GM12878 (cell line): ENCODE data around the gene RAB37. TPM values are rescaled to one million over a fixed set of nuclear protein-coding genes. Genes with fewer than 3 reads are reported as not detected.

Source experiments
- ATAC-seq: fragments of 200-7000 bp; cut with Tn5 transposase; 3 replicates; pipeline ENCODE4 v1.9.1; 2020; ENCODE audit warnings: mild to moderate bottlenecking, moderate library complexity
- BruUV-seq: library from RNA; stranded (reverse); fragments of 400-500 nt; replicated peaks from 2 replicates; lab custom pipeline; 2021; lab: Mats Ljungman, UMichigan
- CTCF ChIA-PET: fragments of 300-600 bp; sonication (Branson Sonifier 250); formaldehyde crosslinking; extraction: SDS; loops from one replicate; lab custom pipeline; 2021; ENCODE audit warnings: inconsistent platforms; lab: Yijun Ruan, JAX
- POLR2A ChIA-PET: fragments of 350-600 bp; formaldehyde crosslinking; extraction: SDS; loops from one replicate; lab custom pipeline; 2021; ENCODE audit warnings: inconsistent platforms; lab: Charles Lee
- RAD21 ChIA-PET: fragments of 300-600 bp; sonication (Branson Sonifier 250); formaldehyde crosslinking; loops from one replicate; lab custom pipeline; 2023; ENCODE audit warnings: antibody characterized with exemption; ENCODE audit not compliant: unreplicated experiment; lab: Charles Lee
- SMC1A ChIA-PET: fragments of 300-600 bp; sonication (Branson Sonifier 250); formaldehyde crosslinking; loops from one replicate; lab custom pipeline; 2023; ENCODE audit not compliant: unreplicated experiment, uncharacterized antibody; lab: Charles Lee
- DNase-seq: peaks from one replicate; pipeline ENCODE4 v3.0.0-alpha.2; 2011; ENCODE audit warnings: low read depth, low spot score
- FAIRE-seq: peaks from 3 replicates; lab custom pipeline; 2011; peaks lifted over from hg19 to GRCh38; lab: Jason Lieb, UNC
- H2AFZ ChIP-seq: 2 replicates; pipeline ENCODE4 v1.6.0; 2011; ENCODE audit warnings: low read depth, low read length, control low read depth; ENCODE audit not compliant: control insufficient read depth
- H3K27ac ChIP-seq: 2 replicates; pipeline ENCODE4 v1.5.1; 2011; ENCODE audit warnings: control low read depth; ENCODE audit not compliant: control insufficient read depth, insufficient read depth
- H3K27me3 ChIP-seq, 2 experiments: replicated peaks in 1 of 2; 2 replicates each; pipeline versions ENCODE4 v1.6.0 to v1.6.1; 2011; ENCODE audit warnings: low read length in 1 of 2; ENCODE audit not compliant: control insufficient read depth in 2 of 2, insufficient read depth in 2 of 2
- H3K36me3 ChIP-seq, 2 experiments: 2 replicates each; pipeline ENCODE4 v1.5.1; 2011; ENCODE audit warnings: low read length in 1 of 2; ENCODE audit not compliant: control insufficient read depth in 2 of 2, insufficient read depth in 2 of 2
- H3K4me1 ChIP-seq: 2 replicates; pipeline ENCODE4 v1.6.1; 2011; ENCODE audit warnings: mild to moderate bottlenecking, low read length, moderate library complexity, mixed read lengths; ENCODE audit not compliant: control insufficient read depth, insufficient read depth
- H3K4me2 ChIP-seq: 2 replicates; pipeline ENCODE4 v1.6.0; 2011; ENCODE audit warnings: control low read depth; ENCODE audit not compliant: control insufficient read depth, insufficient read depth
- H3K4me3 ChIP-seq: fragments of 200-600 bp; sonication (generic); 2 replicates; pipeline ENCODE4 v1.5.1; 2016
- H3K79me2 ChIP-seq: 2 replicates; pipeline ENCODE4 v1.6.0; 2011; ENCODE audit warnings: low read length; ENCODE audit not compliant: control insufficient read depth, insufficient read depth
- H3K9ac ChIP-seq: 2 replicates; pipeline ENCODE4 v1.8.0; 2011; ENCODE audit warnings: low read length, control low read depth, mixed read lengths; ENCODE audit not compliant: control insufficient read depth, insufficient read depth
- H3K9me3 ChIP-seq: replicated peaks from 3 replicates; pipeline ENCODE4 v1.5.1; 2011; ENCODE audit warnings: mild to moderate bottlenecking, low read length; ENCODE audit not compliant: control insufficient read depth, insufficient read depth
- H4K20me1 ChIP-seq: 2 replicates; pipeline ENCODE4 v1.6.0; 2011; ENCODE audit not compliant: control insufficient read depth, insufficient read depth
- BHLHE40 ChIP-seq, 2 experiments: fragments of 450-650 bp in 1 of 2; IDR thresholded peaks; 2 replicates each; pipeline ENCODE4 v1.6.1; 2011 to 2017; ENCODE audit warnings: low read depth in 2 of 2, borderline replicate concordance in 1 of 2, improper control_type of control experiment in 1 of 2, low read length in 1 of 2, mild to moderate bottlenecking in 1 of 2
- CBX3 ChIP-seq: fragments of 200-600 bp; sonication (generic); IDR thresholded peaks from 2 replicates; pipeline ENCODE4 v1.6.1; 2016; ENCODE audit warnings: low read depth, borderline replicate concordance
- CEBPB ChIP-seq, 2 experiments: fragments of 150-350 bp in 1 of 2; IDR thresholded peaks; 2 replicates each; pipeline ENCODE4 v1.6.1; 2012 to 2014; ENCODE audit warnings: low read depth in 2 of 2, low read length in 2 of 2, borderline replicate concordance in 1 of 2, inconsistent platforms in 1 of 2
- CUX1 ChIP-seq: IDR thresholded peaks from 2 replicates; pipeline ENCODE4 v1.6.1; 2012; ENCODE audit warnings: improper control_type of control experiment, low read depth, low read length; ENCODE audit not compliant: insufficient replicate concordance
- EED ChIP-seq: sonication (generic); IDR thresholded peaks from 2 replicates; pipeline ENCODE4 v1.6.1; 2016; ENCODE audit warnings: antibody characterized with exemption, low read depth
- HDAC6 ChIP-seq: fragments of 200-600 bp; sonication (generic); IDR thresholded peaks from one replicate; pipeline ENCODE4 v1.8.0; 2017; ENCODE audit warnings: antibody characterized with exemption; ENCODE audit not compliant: unreplicated experiment
- POU2F2 ChIP-seq: IDR thresholded peaks from 3 replicates; pipeline ENCODE4 v1.6.1; 2011; ENCODE audit warnings: low read depth, mild to moderate bottlenecking, low read length, borderline replicate concordance
- RBBP5 ChIP-seq: fragments of 200-600 bp; sonication (generic); conservative IDR thresholded peaks from 2 replicates; pipeline ENCODE4 v1.6.1; 2016
- SPI1 ChIP-seq: IDR thresholded peaks from 2 replicates; pipeline ENCODE4 v1.6.1; 2011; ENCODE audit warnings: low read depth, mild to moderate bottlenecking, low read length, moderate library complexity, borderline replicate concordance; ENCODE audit not compliant: insufficient read depth
- SREBF1 ChIP-seq: IDR thresholded peaks from 2 replicates; pipeline ENCODE4 v1.6.1; 2012; ENCODE audit warnings: mild to moderate bottlenecking, low read length
- SUPT20H ChIP-seq: IDR thresholded peaks from 2 replicates; pipeline ENCODE4 v1.6.1; 2011; ENCODE audit warnings: low read depth, mild to moderate bottlenecking, low read length, moderate library complexity, borderline replicate concordance; ENCODE audit not compliant: control insufficient read depth
- WGBS: methylation state at CpG from one replicate; pipeline ENCODE4 v1.1.6; 2016; ENCODE audit warnings: low lambda C conversion rate; ENCODE audit not compliant: insufficient replicate concordance, insufficient coverage; ENCODE audit errors: missing lambda C conversion rate; 5-methylcytosine and 5-hydroxymethylcytosine counted together
- in situ Hi-C: fragments of 300-500 bp; cut with MboI; formaldehyde crosslinking; loops from 9 replicates; pipeline ENCODE4 v1.14.3; 2018; ENCODE audit warnings: mixed read lengths
- intact Hi-C: fragments of 100-400 bp; cut with micrococcal nuclease; formaldehyde crosslinking; loops from one replicate; pipeline ENCODE4 v1.14.2; 2022; ENCODE audit not compliant: unreplicated experiment
- polyA plus RNA-seq, 11 experiments: library from polyadenylated mRNA; depleted of rRNA in 4 of 11; unstranded in 6 of 11; stranded (reverse) in 5 of 11; fragments of >200 nt; fragmentation: Nextera tagmentation in 4 of 11; fragmentation: Illumina TruSeq in 1 of 11; extraction: Ambion mirVana in 4 of 11; extraction: Trizol in 1 of 11; gene quantifications; 1 replicate in 1 of 11; 2 replicates in 10 of 11; pipeline versions ENCODE4 v1.2.1 to v1.2.3, GENCODE V29; 2011 to 2016; ENCODE audit warnings: inconsistent platforms in 2 of 11, missing spikeins in 2 of 11, low read depth in 1 of 11
- total RNA-seq, 4 experiments: library from RNA; depleted of rRNA in 3 of 4; stranded (reverse); fragments of >200 nt in 3 of 4; fragmentation: Illumina TruSeq in 1 of 4; extraction: Trizol in 1 of 4; gene quantifications; 2 replicates each; pipeline versions ENCODE4 v1.2.1 to v1.2.3, GENCODE V29; 2013 to 2021
- TF ChIP-seq, protein P1 (sequence below): fragments of 450-650 bp; formaldehyde crosslinking; IDR thresholded peaks from 2 replicates; pipeline ENCODE4 v1.5.0; 2022; ENCODE audit warnings: mild to moderate bottlenecking, missing genetic modification characterization
- TF ChIP-seq, protein P2 (sequence below): fragments of 450-650 bp; IDR thresholded peaks from 2 replicates; pipeline ENCODE4 v1.6.1; 2018; ENCODE audit warnings: mild to moderate bottlenecking, low read depth, moderate library complexity; ENCODE audit not compliant: partially characterized antibody

The RAB37 gene
- total and polyA plus RNA-seq, 10 of the 15 experiments (the other 5 are each of a cell fraction or from before 2014, with no cell fraction given): 0.48 to 5.6 (median 1.7) TPM

DNA sequence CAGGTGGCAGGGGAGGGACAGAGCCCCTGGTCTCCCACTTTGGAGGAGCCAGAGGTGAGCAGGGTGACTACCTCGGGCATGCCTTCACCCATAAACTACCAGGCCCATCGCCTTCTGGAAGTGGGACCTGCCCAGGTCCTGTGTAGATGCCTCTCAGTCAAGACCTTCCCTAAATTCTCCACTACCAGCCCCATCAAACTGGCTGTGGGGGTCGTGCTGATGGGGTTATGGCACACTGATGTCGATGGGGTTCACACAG, 5.8 kb upstream of the RAB37 start:
- Histone ChIP-seq H3K4me3 (no peak overlapping the region), H3K27ac (no peak overlapping the region), H3K36me3 (no peaks in the 10 kb centered on the region), H3K4me2 (no peak overlapping the region), H3K9ac (no peak overlapping the region), H3K79me2 (no peaks in the 10 kb centered on the region), H3K27me3 (no peaks in the 10 kb centered on the region), H3K9me3 (no peaks in the 10 kb centered on the region; the same call in 2 of the 3 replicates), H3K4me1 (peaks cover 11% of the 10 kb centered on the region), H2AFZ (no peak overlapping the region), H4K20me1 (no peaks in the 10 kb centered on the region)
- ChIA-PET RAD21 (no interaction called here), SMC1A (no interaction called here), CTCF (no interaction called here), POLR2A (no interaction called here)
- DNase-seq (no peak), FAIRE-seq (no peak), ATAC-seq (no peak)
- in situ Hi-C loops (no loop called here), intact Hi-C loops (no loop called here)
- 34% methylated on average over 4 of the region's 4 CpGs for WGBS
- no TSS peak for BruUV-seq
- TF ChIP-seq SREBF1: no peak
- TF ChIP-seq POU2F2: no peak
- no peak for TF ChIP-seq CEBPB (IDR thresholded peaks at IDR 0.05; ENCODE audit: borderline replicate concordance in 1 of 2, low read depth in 2 of 2, low read length in 2 of 2)
- TF ChIP-seq SPI1: no peak
- TF ChIP-seq RBBP5: no peak
- TF ChIP-seq BHLHE40 (IDR thresholded peaks at IDR 0.05; ENCODE audit: borderline replicate concordance in 1 of 2, low read depth in 2 of 2, low read length in 1 of 2): no peak
- no peak for TF ChIP-seq CUX1
- no peak for TF ChIP-seq CBX3
- TF ChIP-seq HDAC6: no peak
- TF ChIP-seq, protein P1, sequence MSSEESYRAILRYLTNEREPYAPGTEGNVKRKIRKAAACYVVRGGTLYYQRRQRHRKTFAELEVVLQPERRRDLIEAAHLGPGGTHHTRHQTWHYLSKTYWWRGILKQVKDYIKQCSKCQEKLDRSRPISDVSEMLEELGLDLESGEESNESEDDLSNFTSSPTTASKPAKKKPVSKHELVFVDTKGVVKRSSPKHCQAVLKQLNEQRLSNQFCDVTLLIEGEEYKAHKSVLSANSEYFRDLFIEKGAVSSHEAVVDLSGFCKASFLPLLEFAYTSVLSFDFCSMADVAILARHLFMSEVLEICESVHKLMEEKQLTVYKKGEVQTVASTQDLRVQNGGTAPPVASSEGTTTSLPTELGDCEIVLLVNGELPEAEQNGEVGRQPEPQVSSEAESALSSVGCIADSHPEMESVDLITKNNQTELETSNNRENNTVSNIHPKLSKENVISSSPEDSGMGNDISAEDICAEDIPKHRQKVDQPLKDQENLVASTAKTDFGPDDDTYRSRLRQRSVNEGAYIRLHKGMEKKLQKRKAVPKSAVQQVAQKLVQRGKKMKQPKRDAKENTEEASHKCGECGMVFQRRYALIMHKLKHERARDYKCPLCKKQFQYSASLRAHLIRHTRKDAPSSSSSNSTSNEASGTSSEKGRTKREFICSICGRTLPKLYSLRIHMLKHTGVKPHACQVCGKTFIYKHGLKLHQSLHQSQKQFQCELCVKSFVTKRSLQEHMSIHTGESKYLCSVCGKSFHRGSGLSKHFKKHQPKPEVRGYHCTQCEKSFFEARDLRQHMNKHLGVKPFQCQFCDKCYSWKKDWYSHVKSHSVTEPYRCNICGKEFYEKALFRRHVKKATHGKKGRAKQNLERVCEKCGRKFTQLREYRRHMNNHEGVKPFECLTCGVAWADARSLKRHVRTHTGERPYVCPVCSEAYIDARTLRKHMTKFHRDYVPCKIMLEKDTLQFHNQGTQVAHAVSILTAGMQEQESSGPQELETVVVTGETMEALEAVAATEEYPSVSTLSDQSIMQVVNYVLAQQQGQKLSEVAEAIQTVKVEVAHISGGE (CRISPR knock-in tag): no peak
- TF ChIP-seq, protein P2, sequence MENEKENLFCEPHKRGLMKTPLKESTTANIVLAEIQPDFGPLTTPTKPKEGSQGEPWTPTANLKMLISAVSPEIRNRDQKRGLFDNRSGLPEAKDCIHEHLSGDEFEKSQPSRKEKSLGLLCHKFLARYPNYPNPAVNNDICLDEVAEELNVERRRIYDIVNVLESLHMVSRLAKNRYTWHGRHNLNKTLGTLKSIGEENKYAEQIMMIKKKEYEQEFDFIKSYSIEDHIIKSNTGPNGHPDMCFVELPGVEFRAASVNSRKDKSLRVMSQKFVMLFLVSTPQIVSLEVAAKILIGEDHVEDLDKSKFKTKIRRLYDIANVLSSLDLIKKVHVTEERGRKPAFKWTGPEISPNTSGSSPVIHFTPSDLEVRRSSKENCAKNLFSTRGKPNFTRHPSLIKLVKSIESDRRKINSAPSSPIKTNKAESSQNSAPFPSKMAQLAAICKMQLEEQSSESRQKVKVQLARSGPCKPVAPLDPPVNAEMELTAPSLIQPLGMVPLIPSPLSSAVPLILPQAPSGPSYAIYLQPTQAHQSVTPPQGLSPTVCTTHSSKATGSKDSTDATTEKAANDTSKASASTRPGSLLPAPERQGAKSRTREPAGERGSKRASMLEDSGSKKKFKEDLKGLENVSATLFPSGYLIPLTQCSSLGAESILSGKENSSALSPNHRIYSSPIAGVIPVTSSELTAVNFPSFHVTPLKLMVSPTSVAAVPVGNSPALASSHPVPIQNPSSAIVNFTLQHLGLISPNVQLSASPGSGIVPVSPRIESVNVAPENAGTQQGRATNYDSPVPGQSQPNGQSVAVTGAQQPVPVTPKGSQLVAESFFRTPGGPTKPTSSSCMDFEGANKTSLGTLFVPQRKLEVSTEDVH: no peak
- no peak for TF ChIP-seq SUPT20H
- no peak for TF ChIP-seq EED
